Head of caudate nucleus (tissue), 42 donors: ENCODE measurements around the gene IGLL5.

Experiments
- DNase-seq, 42 donors: peaks; one replicate each; pipeline versions ENCODE4 v3.0.0 to v3.0.0-alpha.2; 2020 to 2021; ENCODE audit warnings: mixed read lengths in 7 of 42
- intact Hi-C: fragments of 100-400 bp; cut with DNase I; formaldehyde crosslinking; loops from one replicate; pipeline ENCODE4 v1.15.0; 2022

The IGLL5 gene

GRCh38 chr22:22881116-22882000, 6.3 kb upstream of the IGLL5 start:
- intact Hi-C loops, result no loop called here
- no peak for DNase-seq

- DNase-seq, result no peak
- intact Hi-C loops, result no loop called here
Observed at GRCh38 chr22:22882033-22882717, 5.4 kb upstream of the IGLL5 start.

GRCh38 chr22:22883090-22883727, 4.4 kb upstream of the IGLL5 start:
- intact Hi-C loops, result no loop called here
- DNase-seq, result no peak

- DNase-seq, result peak in 39 of 42 donors; percentile 11 to 80 (median 57)
- intact Hi-C loops, result no loop called here
Observed at GRCh38 chr22:22884010-22884887, 3.4 kb upstream of the IGLL5 start.

- intact Hi-C loops, result no loop called here
- DNase-seq, result no peak
Observed at GRCh38 chr22:22884888-22885840, 2.5 kb upstream of the IGLL5 start.

GRCh38 chr22:22886546-22886945, 1.1 kb upstream of the IGLL5 start:
- DNase-seq, result no peak
- intact Hi-C loops, result no loop called here

- DNase-seq, result peak in 1 of 42 donors; percentile 1
- intact Hi-C loops, result no loop called here
Observed at GRCh38 chr22:22888571-22889353, 1.1 kb downstream of the IGLL5 start.

- intact Hi-C loops, result no loop called here
- no peak for DNase-seq
Observed at GRCh38 chr22:22890085-22890484, 2.5 kb downstream of the IGLL5 start.

GRCh38 chr22:22891139-22891621, 3.6 kb downstream of the IGLL5 start:
- intact Hi-C loops, result no loop called here
- no peak for DNase-seq

- intact Hi-C loops, result no loop called here
Observed at GRCh38 chr22:22892096-22893052, 4.8 kb downstream of the IGLL5 start.

GRCh38 chr22:22893077-22893805, 5.6 kb downstream of the IGLL5 start:
- intact Hi-C loops, result no loop called here
- DNase-seq, result peak in 1 of 42 donors; percentile 33

More at GRCh38 chr22:22892096-22893052, 4.8 kb downstream of the IGLL5 start:
- peak in 1 of 42 donors; percentile 18 for DNase-seq

- no peak for DNase-seq
- intact Hi-C loops, result no loop called here
Observed at GRCh38 chr22:22893891-22894739, 6.5 kb downstream of the IGLL5 start.

GRCh38 chr22:22894740-22895731, 7.4 kb downstream of the IGLL5 start:
- intact Hi-C loops, result no loop called here
- DNase-seq, result peak in 1 of 42 donors; percentile 10
